H1 (cell line): ENCODE results near the gene FNIP2. TPM values are rescaled to one million over a fixed set of nuclear protein-coding genes. Genes with fewer than 3 reads are reported as not detected.

Source experiments
- RAD21 ChIP-seq, 2 experiments: IDR thresholded peaks in 1 of 2; conservative IDR thresholded peaks in 1 of 2; 2 replicates each; pipeline ENCODE4 v1.6.1; 2011; ENCODE audit warnings: low read depth in 2 of 2, low read length in 2 of 2, improper control_type of control experiment in 1 of 2, inconsistent platforms in 1 of 2, mild to moderate bottlenecking in 1 of 2, moderate library complexity in 1 of 2
- RNF2 ChIP-seq: fragments of 200-900, 300-1000 bp; sonication (generic); IDR thresholded peaks from 2 replicates; pipeline ENCODE4 v1.7.1; 2016; ENCODE audit warnings: borderline replicate concordance, low read depth, mild to moderate bottlenecking, antibody characterized with exemption, low read length; ENCODE audit not compliant: poor library complexity, severe bottlenecking; ENCODE audit errors: missing control alignments
- polyA plus RNA-seq, 7 experiments: library from polyadenylated mRNA; depleted of rRNA in 3 of 7; stranded (reverse) in 5 of 7; unstranded in 2 of 7; fragments of >200 nt in 5 of 7; fragments of 200-250 nt in 2 of 7; gene quantifications; 1 replicate in 5 of 7; 2 replicates in 1 of 7; 4 replicates in 1 of 7; pipeline versions ENCODE4 v1.2.1 to v1.2.3, GENCODE V29; 2011 to 2013; ENCODE audit warnings: missing spikeins in 2 of 7, mixed read lengths in 2 of 7
- total RNA-seq: library from RNA; stranded (reverse); fragmentation: NEBNext Ultra II Directional; extraction: Animal tissue kit (Norgen Biotek cat#: 25700); gene quantifications from 2 replicates; pipeline ENCODE4 v1.2.1, GENCODE V29; 2021

Gene FNIP2
- total and polyA plus RNA-seq, 2 of the 8 experiments (the other 6 are each of a cell fraction or from before 2014, with no cell fraction given), result 4.0 to 13.0 TPM

GRCh38 chr4:158823461-158823873 is 54.6 kb downstream of the FNIP2 start (continued):
- TF ChIP-seq RAD21 (IDR thresholded peaks at IDR 0.05 in 1 of 2, conservative IDR thresholded peaks at IDR 0.05 in 1 of 2; ENCODE audit: low read depth in 2 of 2, low read length in 2 of 2), result no peak
- no peak for TF ChIP-seq RNF2
- TF ChIP-seq, all 59 proteins: peak for 0
